ENCODE results near the gene TTI1. TPM values are rescaled to one million over a fixed set of nuclear protein-coding genes. Genes with fewer than 3 reads are reported as not detected.

TTI1 gene
- total RNA-seq, 2 experiments from 2014 or later: 10.6 to 11.4 TPM

- no peak overlapping the region for H3K27ac Mint-ChIP-seq
These were observed 55.5 kb downstream of the TTI1 start for GRCh38 chr20:37977786-37978185.

GRCh38 chr20:37977338-37977737 lies 55.9 kb downstream of the TTI1 start:
- no peak overlapping the region for H3K27ac Mint-ChIP-seq
- POLR2A ChIA-PET: interaction anchor here (1.5 kb wide), 1 partner anchor 56 kb away, joined by 3 read pairs; the partner anchor contains the start of gene TTI1

More at GRCh38 chr20:37977786-37978185, 55.5 kb downstream of the TTI1 start:
- no peaks in the 10 kb centered on the region for H3K9me3 ChIP-seq (ENCODE audit: control insufficient read depth in 1 of 2, insufficient read depth in 1 of 2, low read length in 2 of 2)
- TF ChIP-seq CTCF (IDR thresholded peaks at IDR 0.05): no peak
- no peaks in the 10 kb centered on the region for H3K27me3 ChIP-seq (ENCODE audit: control insufficient read depth in 1 of 2, insufficient read depth in 2 of 2, low read length in 2 of 2)
- Mint-ChIP-seq H3K4me1 (ENCODE audit: low read depth) (peaks cover 15% of the 10 kb centered on the region), H3K27me3 (no peaks in the 10 kb centered on the region), H3K9me3 (no peaks in the 10 kb centered on the region), H3K4me3 (peak overlapping the region; percentile 2), H3K36me3 (ENCODE audit: low read depth) (peaks cover 26% of the 10 kb centered on the region)
- ChIA-PET POLR2A (interaction anchor here (1.5 kb wide), 1 partner anchor 55 kb away, joined by 3 read pairs; the partner anchor contains the start of gene TTI1), CTCF (no interaction called here)
- H3K4me3 ChIP-seq (ENCODE audit: low read length): no peak overlapping the region
- H3K4me1 ChIP-seq (ENCODE audit: insufficient read depth, low read length): no peaks in the 10 kb centered on the region
- intact Hi-C loops (cut with DNase I, micrococcal nuclease): no loop called here
- H3K27ac ChIP-seq (ENCODE audit: low read depth in 1 of 2, low read length in 2 of 2): no peak overlapping the region
- ATAC-seq (ENCODE audit: poor library complexity) (no peak), DNase-seq (no peak)
- H3K36me3 ChIP-seq (ENCODE audit: insufficient read depth, low read length): peaks cover 10% of the 10 kb centered on the region

GRCh38 chr20:37976887-37977286 lies 56.4 kb downstream of the TTI1 start:
- TF ChIP-seq CTCF (IDR thresholded peaks at IDR 0.05): no peak
- no peaks in the 10 kb centered on the region for H3K9me3 Mint-ChIP-seq
- H3K4me3 Mint-ChIP-seq: peak overlapping the region; percentile 35
- DNase-seq (no peak), ATAC-seq (ENCODE audit: poor library complexity) (no peak)
- Histone ChIP-seq H3K4me3 (ENCODE audit: low read length) (no peak overlapping the region), H3K36me3 (ENCODE audit: insufficient read depth, low read length) (peaks cover 7% of the 10 kb centered on the region), H3K27me3 (ENCODE audit: control insufficient read depth in 1 of 2, insufficient read depth in 2 of 2, low read length in 2 of 2) (no peaks in the 10 kb centered on the region), H3K27ac (ENCODE audit: low read depth in 1 of 2, low read length in 2 of 2) (no peak overlapping the region), H3K9me3 (ENCODE audit: control insufficient read depth in 1 of 2, insufficient read depth in 1 of 2, low read length in 2 of 2) (no peaks in the 10 kb centered on the region), H3K4me1 (ENCODE audit: insufficient read depth, low read length) (no peaks in the 10 kb centered on the region)
- peaks cover 15% of the 10 kb centered on the region for H3K4me1 Mint-ChIP-seq (ENCODE audit: low read depth)
- CTCF ChIA-PET: no interaction called here
- intact Hi-C loops (cut with DNase I, micrococcal nuclease): no loop called here
- POLR2A ChIA-PET: interaction anchor here (1.5 kb wide), 1 partner anchor 56 kb away, joined by 3 read pairs; the partner anchor contains the start of gene TTI1
- no peak overlapping the region for H3K27ac Mint-ChIP-seq
- peaks cover 25% of the 10 kb centered on the region for H3K36me3 Mint-ChIP-seq (ENCODE audit: low read depth)
- H3K27me3 Mint-ChIP-seq: no peaks in the 10 kb centered on the region

More at GRCh38 chr20:37977338-37977737, 55.9 kb downstream of the TTI1 start:
- Mint-ChIP-seq H3K4me3 (no peak overlapping the region), H3K27me3 (no peaks in the 10 kb centered on the region), H3K36me3 (ENCODE audit: low read depth) (peaks cover 26% of the 10 kb centered on the region), H3K4me1 (ENCODE audit: low read depth) (peaks cover 15% of the 10 kb centered on the region), H3K9me3 (no peaks in the 10 kb centered on the region)
- no peak for DNase-seq
- CTCF ChIA-PET: no interaction called here
- Histone ChIP-seq H3K4me1 (ENCODE audit: insufficient read depth, low read length) (no peaks in the 10 kb centered on the region), H3K36me3 (ENCODE audit: insufficient read depth, low read length) (peaks cover 8% of the 10 kb centered on the region), H3K4me3 (ENCODE audit: low read length) (no peak overlapping the region), H3K9me3 (ENCODE audit: control insufficient read depth in 1 of 2, insufficient read depth in 1 of 2, low read length in 2 of 2) (no peaks in the 10 kb centered on the region), H3K27ac (ENCODE audit: low read depth in 1 of 2, low read length in 2 of 2) (no peak overlapping the region), H3K27me3 (ENCODE audit: control insufficient read depth in 1 of 2, insufficient read depth in 2 of 2, low read length in 2 of 2) (no peaks in the 10 kb centered on the region)
- intact Hi-C loops (cut with DNase I, micrococcal nuclease): no loop called here
- ATAC-seq (ENCODE audit: poor library complexity): no peak
- TF ChIP-seq CTCF (IDR thresholded peaks at IDR 0.05): no peak
